ENCODE results near the gene INTS15. TPM values are rescaled to one million over a fixed set of nuclear protein-coding genes. Genes with fewer than 3 reads are reported as not detected.
A peak's percentile ranks its signal among the peaks of the same experiment; 100 is the strongest.

The INTS15 gene
- total and polyA plus RNA-seq, 9 of the 15 experiments (the other 6 are each of a cell fraction or from before 2014, with no cell fraction given): 0.52 to 28.9 (median 11.6) TPM

DNA sequence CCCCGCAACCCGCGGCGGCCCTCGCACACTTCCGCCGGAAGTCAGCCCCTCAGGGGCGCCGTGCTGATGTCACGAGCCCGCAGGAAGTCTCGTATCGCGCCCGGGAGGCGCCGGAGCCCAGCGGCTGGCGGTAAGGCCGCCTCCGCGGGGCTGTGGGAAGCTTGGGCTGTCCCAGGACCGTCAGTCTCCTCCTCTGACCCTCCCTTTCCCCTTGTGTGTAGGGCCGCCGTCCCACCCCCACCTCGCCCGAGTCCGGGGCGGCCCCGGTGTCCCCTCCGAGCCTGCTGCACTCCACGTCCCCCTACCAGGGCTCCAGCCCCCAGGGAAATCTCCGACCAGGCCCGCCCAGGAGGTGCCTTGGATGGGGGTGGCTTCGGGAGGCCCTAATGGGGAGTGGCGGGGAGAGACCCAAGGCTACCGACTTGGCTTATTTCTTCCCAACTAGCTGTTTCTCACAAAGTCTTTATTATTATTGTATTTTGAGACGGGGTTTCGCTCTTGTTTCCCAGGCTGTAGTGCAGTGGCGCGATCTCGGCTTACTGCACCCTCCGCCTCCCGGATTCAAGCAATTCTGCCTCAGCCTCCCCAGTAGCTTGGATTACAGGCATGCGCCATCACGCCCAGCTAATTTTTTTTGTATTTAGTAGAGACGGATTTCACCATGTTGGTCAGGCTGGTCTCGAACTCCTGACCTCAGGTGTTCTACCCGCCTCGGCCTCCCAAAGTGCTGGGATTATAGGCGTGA, 12.3 kb upstream of the INTS15 start, which contains the start of gene ZDHHC4:
TSS of gene ZDHHC4 (plus strand) at position 86 of the 745 bp plus-strand sequence. CDS start 3,108 bp downstream, outside the sequence.
- in situ Hi-C loops (cut with MboI): no loop called here
- peak within 1 kb of the TSS; percentile 94 for H2AFZ ChIP-seq (ENCODE audit: low read depth, low read length)
- 0 out of 2 replicates have a peak, but pooled peaks have one; percentile 56 for TF ChIP-seq CHCHD3 (CRISPR knock-in tag; IDR thresholded peaks at IDR 0.05)
- TF ChIP-seq, protein P1, sequence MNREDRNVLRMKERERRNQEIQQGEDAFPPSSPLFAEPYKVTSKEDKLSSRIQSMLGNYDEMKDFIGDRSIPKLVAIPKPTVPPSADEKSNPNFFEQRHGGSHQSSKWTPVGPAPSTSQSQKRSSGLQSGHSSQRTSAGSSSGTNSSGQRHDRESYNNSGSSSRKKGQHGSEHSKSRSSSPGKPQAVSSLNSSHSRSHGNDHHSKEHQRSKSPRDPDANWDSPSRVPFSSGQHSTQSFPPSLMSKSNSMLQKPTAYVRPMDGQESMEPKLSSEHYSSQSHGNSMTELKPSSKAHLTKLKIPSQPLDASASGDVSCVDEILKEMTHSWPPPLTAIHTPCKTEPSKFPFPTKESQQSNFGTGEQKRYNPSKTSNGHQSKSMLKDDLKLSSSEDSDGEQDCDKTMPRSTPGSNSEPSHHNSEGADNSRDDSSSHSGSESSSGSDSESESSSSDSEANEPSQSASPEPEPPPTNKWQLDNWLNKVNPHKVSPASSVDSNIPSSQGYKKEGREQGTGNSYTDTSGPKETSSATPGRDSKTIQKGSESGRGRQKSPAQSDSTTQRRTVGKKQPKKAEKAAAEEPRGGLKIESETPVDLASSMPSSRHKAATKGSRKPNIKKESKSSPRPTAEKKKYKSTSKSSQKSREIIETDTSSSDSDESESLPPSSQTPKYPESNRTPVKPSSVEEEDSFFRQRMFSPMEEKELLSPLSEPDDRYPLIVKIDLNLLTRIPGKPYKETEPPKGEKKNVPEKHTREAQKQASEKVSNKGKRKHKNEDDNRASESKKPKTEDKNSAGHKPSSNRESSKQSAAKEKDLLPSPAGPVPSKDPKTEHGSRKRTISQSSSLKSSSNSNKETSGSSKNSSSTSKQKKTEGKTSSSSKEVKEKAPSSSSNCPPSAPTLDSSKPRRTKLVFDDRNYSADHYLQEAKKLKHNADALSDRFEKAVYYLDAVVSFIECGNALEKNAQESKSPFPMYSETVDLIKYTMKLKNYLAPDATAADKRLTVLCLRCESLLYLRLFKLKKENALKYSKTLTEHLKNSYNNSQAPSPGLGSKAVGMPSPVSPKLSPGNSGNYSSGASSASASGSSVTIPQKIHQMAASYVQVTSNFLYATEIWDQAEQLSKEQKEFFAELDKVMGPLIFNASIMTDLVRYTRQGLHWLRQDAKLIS (CRISPR knock-in tag; IDR thresholded peaks at IDR 0.05): 0 out of 2 replicates have a peak, but pooled peaks have one; percentile 30
- peak; percentile 96 for TF ChIP-seq RBFOX2 (IDR thresholded peaks at IDR 0.05; ENCODE audit: low read depth, low read length)
- TF ChIP-seq CBX1 (IDR thresholded peaks at IDR 0.05; ENCODE audit: low read depth): peak; percentile 77; the same call in 1 of the 2 replicates
- TF ChIP-seq, protein P2, sequence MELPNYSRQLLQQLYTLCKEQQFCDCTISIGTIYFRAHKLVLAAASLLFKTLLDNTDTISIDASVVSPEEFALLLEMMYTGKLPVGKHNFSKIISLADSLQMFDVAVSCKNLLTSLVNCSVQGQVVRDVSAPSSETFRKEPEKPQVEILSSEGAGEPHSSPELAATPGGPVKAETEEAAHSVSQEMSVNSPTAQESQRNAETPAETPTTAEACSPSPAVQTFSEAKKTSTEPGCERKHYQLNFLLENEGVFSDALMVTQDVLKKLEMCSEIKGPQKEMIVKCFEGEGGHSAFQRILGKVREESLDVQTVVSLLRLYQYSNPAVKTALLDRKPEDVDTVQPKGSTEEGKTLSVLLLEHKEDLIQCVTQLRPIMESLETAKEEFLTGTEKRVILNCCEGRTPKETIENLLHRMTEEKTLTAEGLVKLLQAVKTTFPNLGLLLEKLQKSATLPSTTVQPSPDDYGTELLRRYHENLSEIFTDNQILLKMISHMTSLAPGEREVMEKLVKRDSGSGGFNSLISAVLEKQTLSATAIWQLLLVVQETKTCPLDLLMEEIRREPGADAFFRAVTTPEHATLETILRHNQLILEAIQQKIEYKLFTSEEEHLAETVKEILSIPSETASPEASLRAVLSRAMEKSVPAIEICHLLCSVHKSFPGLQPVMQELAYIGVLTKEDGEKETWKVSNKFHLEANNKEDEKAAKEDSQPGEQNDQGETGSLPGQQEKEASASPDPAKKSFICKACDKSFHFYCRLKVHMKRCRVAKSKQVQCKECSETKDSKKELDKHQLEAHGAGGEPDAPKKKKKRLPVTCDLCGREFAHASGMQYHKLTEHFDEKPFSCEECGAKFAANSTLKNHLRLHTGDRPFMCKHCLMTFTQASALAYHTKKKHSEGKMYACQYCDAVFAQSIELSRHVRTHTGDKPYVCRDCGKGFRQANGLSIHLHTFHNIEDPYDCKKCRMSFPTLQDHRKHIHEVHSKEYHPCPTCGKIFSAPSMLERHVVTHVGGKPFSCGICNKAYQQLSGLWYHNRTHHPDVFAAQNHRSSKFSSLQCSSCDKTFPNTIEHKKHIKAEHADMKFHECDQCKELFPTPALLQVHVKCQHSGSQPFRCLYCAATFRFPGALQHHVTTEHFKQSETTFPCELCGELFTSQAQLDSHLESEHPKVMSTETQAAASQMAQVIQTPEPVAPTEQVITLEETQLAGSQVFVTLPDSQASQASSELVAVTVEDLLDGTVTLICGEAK (IDR thresholded peaks at IDR 0.05): peak; percentile 98
- TF ChIP-seq, protein P2 (CRISPR knock-in tag; IDR thresholded peaks at IDR 0.05): no peak
- peak; percentile 73; the same call in 1 of the 2 replicates for TF ChIP-seq SIN3B (IDR thresholded peaks at IDR 0.05; ENCODE audit: low read depth)
- peak; percentile 62; the same call in 1 of the 2 replicates for TF ChIP-seq NCOA1 (IDR thresholded peaks at IDR 0.05; ENCODE audit: low read depth)

More for the DNA sequence above, 12.3 kb upstream of the INTS15 start, which contains the start of gene ZDHHC4:
- Histone ChIP-seq H3K4me2 (ENCODE audit: insufficient read depth, low read length) (peak within 1 kb of the TSS; percentile 89), H3K9me3 (replicated peaks; ENCODE audit: control insufficient read depth, insufficient read depth, low read depth, low read length) (no peaks in the 10 kb centered on the region), H3K9ac (ENCODE audit: insufficient read depth in 1 of 2, low read depth in 2 of 2, low read length in 2 of 2) (peak within 1 kb of the TSS; percentile 90 to 96), H3K27me3 (ENCODE audit: control insufficient read depth in 2 of 2, insufficient read depth in 2 of 2, low read length in 2 of 2) (peaks cover 0 to 4% of the 10 kb centered on the region in 2 experiments; a peak in 1 of 5 replicates), H3K79me2 (ENCODE audit: control insufficient read depth, insufficient read depth, low read length) (peaks cover 20% of the 10 kb centered on the region), H3K27ac (ENCODE audit: extremely low read depth, low read depth, low read length) (peak within 1 kb of the TSS; percentile 96), H3K4me1 (replicated peaks in 1 of 2; ENCODE audit: control insufficient read depth in 2 of 2, insufficient read depth in 2 of 2, low read length in 2 of 2) (peaks cover 13 to 20% of the 10 kb centered on the region in 2 experiments), H4K20me1 (replicated peaks; ENCODE audit: control insufficient read depth, insufficient read depth, low read length) (no peaks in the 10 kb centered on the region), H3K36me3 (ENCODE audit: control insufficient read depth, insufficient read depth, low read length) (peaks cover 32% of the 10 kb centered on the region; the same call in 2 of the 3 replicates), H3K4me3 (peak within 1 kb of the TSS; percentile 95), H3K9me1 (ENCODE audit: control insufficient read depth, insufficient read depth, low read length) (no peaks in the 10 kb centered on the region)
- BruUV-seq (replicated peaks): no TSS peak
- ATAC-seq (peak; percentile 96), FAIRE-seq (peak; percentile 88), DNase-seq (ENCODE audit: extremely low read depth in 1 of 4, low spot score in 3 of 4) (peak; percentile 93 to 97 (median 96))
- POLR2A ChIA-PET: interaction anchor here (0.6 to 2.3 kb wide), 3 partner anchors 11 to 33 kb away, joined by 3 to 19 read pairs (median 5); partner anchors contain the start of gene INTS15
- intact Hi-C loops (cut with micrococcal nuclease): no loop called here
- CTCF ChIA-PET (ENCODE audit: low intra/inter-chr PET ratio): no interaction called here
- WGBS (ENCODE audit: insufficient coverage, low coverage, missing lambda C conversion rate): 2% methylated on average over 42 of the region's 51 CpGs

All from K562 (cell line).